ENCODE data around the gene MLX.

GRCh38 chr17:42574463-42574862, 7.6 kb downstream of the MLX start:
- no peak for TF ChIP-seq GATA2 (IDR thresholded peaks at IDR 0.05; ENCODE audit: low read depth, low read length)
- no peak for TF ChIP-seq GATA3 (IDR thresholded peaks at IDR 0.05; ENCODE audit: low read depth, low read length)
